K562 (cell line): ENCODE data around the gene TRUB2. TPM values are rescaled to one million over a fixed set of nuclear protein-coding genes. Genes with fewer than 3 reads are reported as not detected.
A peak's percentile ranks its signal among the peaks of the same experiment; 100 is the strongest.

ENCODE experiments used
- CHCHD3 ChIP-seq: fragments of 250-450 bp; sonication (Bioruptor Pico); IDR thresholded peaks from 2 replicates; pipeline ENCODE4 v2.1.2; 2022; ENCODE audit warnings: mild to moderate bottlenecking
- CLOCK ChIP-seq: fragments of 250-450 bp; sonication (Bioruptor Pico); IDR thresholded peaks from 2 replicates; pipeline ENCODE4 v1.4.0; 2020; ENCODE audit warnings: mild to moderate bottlenecking, moderate library complexity, borderline replicate concordance
- E2F1 ChIP-seq: sonication (generic); formaldehyde crosslinking; IDR thresholded peaks from 2 replicates; pipeline ENCODE4 v1.8.1; 2023; ENCODE audit warnings: mild to moderate bottlenecking, missing genetic modification reagents, moderate library complexity
- E2F5 ChIP-seq: sonication (generic); formaldehyde crosslinking; IDR thresholded peaks from 2 replicates; pipeline ENCODE4 v1.8.0; 2022; ENCODE audit warnings: mild to moderate bottlenecking, missing genetic modification reagents
- ID3 ChIP-seq, 2 experiments: fragments of 250-450 bp in 1 of 2; fragments of 450-650 bp in 1 of 2; sonication (Bioruptor Pico) in 1 of 2; IDR thresholded peaks; 2 replicates each; pipeline versions ENCODE4 v1.6.1 to v1.8.0; 2016 to 2021; ENCODE audit warnings: mild to moderate bottlenecking in 2 of 2, moderate library complexity in 2 of 2, missing compliant biosample characterization in 1 of 2, missing genetic modification characterization in 1 of 2
- NEUROD1 ChIP-seq: fragments of 150-350 bp; IDR thresholded peaks from 2 replicates; pipeline ENCODE4 v1.6.1; 2014; ENCODE audit warnings: borderline replicate concordance, low read length, low read depth; ENCODE audit not compliant: partially characterized antibody
- THAP12 ChIP-seq: fragments of 250-450 bp; sonication (Bioruptor Pico); IDR thresholded peaks from 2 replicates; pipeline ENCODE4 v1.9.0; 2021; ENCODE audit warnings: mild to moderate bottlenecking, inconsistent platforms
- XRCC5 ChIP-seq: fragments of 200-400 bp; formaldehyde crosslinking; IDR thresholded peaks from 2 replicates; pipeline ENCODE4 v1.6.1; 2017; ENCODE audit warnings: low read depth, mild to moderate bottlenecking, low read length
- ZBTB5 ChIP-seq: fragments of 450-650 bp; IDR thresholded peaks from 2 replicates; pipeline ENCODE4 v1.6.1; 2017; ENCODE audit warnings: antibody characterized with exemption
- ZNF165 ChIP-seq: fragments of 250-450 bp; sonication (Bioruptor Pico); IDR thresholded peaks from 2 replicates; pipeline ENCODE4 v1.4.0; 2020; ENCODE audit warnings: borderline replicate concordance
- ZNF395 ChIP-seq: fragments of 200-800 bp; sonication (Bioruptor generic); IDR thresholded peaks from 2 replicates; pipeline ENCODE4 v1.6.1; 2017; ENCODE audit warnings: missing genetic modification characterization, missing compliant biosample characterization
- ZNF696 ChIP-seq: fragments of 250-450 bp; sonication (Bioruptor Pico); conservative IDR thresholded peaks from 2 replicates; pipeline ENCODE4 v1.4.0; 2020; ENCODE audit warnings: mild to moderate bottlenecking, moderate library complexity
- ZNF707 ChIP-seq: fragments of 250-450 bp; sonication (Bioruptor Pico); conservative IDR thresholded peaks from 2 replicates; pipeline ENCODE4 v1.8.0; 2022; ENCODE audit warnings: inconsistent platforms, mild to moderate bottlenecking, moderate library complexity
- polyA plus RNA-seq, 8 experiments: library from polyadenylated mRNA; depleted of rRNA in 4 of 8; stranded (reverse) in 5 of 8; unstranded in 3 of 8; fragments of >200 nt; fragmentation: Nextera tagmentation in 2 of 8; fragmentation: Illumina TruSeq in 1 of 8; extraction: Ambion mirVana in 2 of 8; extraction: Trizol in 1 of 8; gene quantifications; 2 replicates each; pipeline versions ENCODE4 v1.2.1 to v1.2.3, GENCODE V29; 2011 to 2014; ENCODE audit warnings: inconsistent platforms in 1 of 8, missing spikeins in 1 of 8
- total RNA-seq, 7 experiments: library from RNA; depleted of rRNA in 6 of 7; stranded (reverse); fragments of >200 nt in 6 of 7; fragmentation: Illumina TruSeq in 2 of 7; extraction: Trizol in 2 of 7; gene quantifications; 2 replicates each; pipeline versions ENCODE4 v1.2.1 to v1.2.3, GENCODE V29; 2011 to 2021; ENCODE audit warnings: low replicate concordance in 1 of 7

TRUB2 gene
- total and polyA plus RNA-seq, 9 of the 15 experiments (the other 6 are each of a cell fraction or from before 2014, with no cell fraction given), result 9.3 to 110 (median 63.0) TPM

- TF ChIP-seq E2F1 (CRISPR knock-in tag) (peak; percentile 64), CHCHD3 (CRISPR knock-in tag) (no peak), ZNF707 (CRISPR knock-in tag) (0 out of 2 replicates have a peak, but pooled peaks have one; percentile 41), ZNF696 (no peak), ZBTB5 (no peak), E2F5 (CRISPR knock-in tag) (no peak), ZNF165 (CRISPR knock-in tag) (peak; percentile 86), ZNF395 (CRISPR knock-in tag) (no peak), ID3 (CRISPR knock-in tag; IDR thresholded peaks at IDR 0.05) (no peak), ID3 (tag; IDR thresholded peaks at IDR 0.05) (peak; percentile 74; the same call in 1 of the 2 replicates), XRCC5 (no peak), CLOCK (CRISPR knock-in tag) (no peak), NEUROD1 (peak; percentile 56), THAP12 (CRISPR knock-in tag) (peak; percentile 76; the same call in 1 of the 2 replicates)
Observed at GRCh38 chr9:128275198-128276007, 46.8 kb downstream of the TRUB2 start, which contains the start of gene GOLGA2 (continued).
